A673 (cell line): ENCODE data around the gene SECISBP2. TPM values are rescaled to one million over a fixed set of nuclear protein-coding genes. Genes with fewer than 3 reads are reported as not detected.

Source experiments
- BruUV-seq: library from RNA; stranded (reverse); fragments of 400-500 nt; replicated peaks from 2 replicates; lab custom pipeline; 2021; lab: Mats Ljungman, UMichigan
- CTCF ChIA-PET: fragments of 300-600 bp; sonication (Branson Sonifier 250); formaldehyde crosslinking; loops from one replicate; lab custom pipeline; 2022; ENCODE audit warnings: antibody characterized with exemption; lab: Charles Lee
- POLR2A ChIA-PET: fragments of 300-600 bp; sonication (Branson Sonifier 250); formaldehyde crosslinking; loops from one replicate; lab custom pipeline; 2022; ENCODE audit warnings: antibody characterized with exemption; ENCODE audit not compliant: low non-redundant PET; lab: Charles Lee
- DNase-seq: peaks from one replicate; pipeline ENCODE4 v3.0.0-alpha.2; 2015; ENCODE audit warnings: low spot score
- H3K27ac ChIP-seq: fragments of 200-600 bp; sonication (generic); 2 replicates; pipeline ENCODE4 v1.5.1; 2016; ENCODE audit warnings: mixed run types, low read depth, mild to moderate bottlenecking, mixed read lengths, antibody characterized with exemption, low read length; ENCODE audit not compliant: poor library complexity, severe bottlenecking
- H3K27me3 ChIP-seq: fragments of 200-600 bp; sonication (generic); replicated peaks from 2 replicates; pipeline ENCODE4 v1.6.1; 2017; ENCODE audit warnings: mixed run types, low read depth, mild to moderate bottlenecking, mixed read lengths, antibody characterized with exemption, low read length; ENCODE audit not compliant: insufficient read depth, poor library complexity
- H3K36me3 ChIP-seq: fragments of 200-600 bp; sonication (generic); 2 replicates; pipeline ENCODE4 v1.6.1; 2016; ENCODE audit warnings: mixed run types, mild to moderate bottlenecking, mixed read lengths, antibody characterized with exemption, low read length; ENCODE audit not compliant: insufficient read depth, poor library complexity, severe bottlenecking
- H3K4me1 ChIP-seq: fragments of 200-600 bp; sonication (generic); 2 replicates; pipeline ENCODE4 v1.6.1; 2017; ENCODE audit warnings: mixed run types, mild to moderate bottlenecking, mixed read lengths, antibody characterized with exemption, low read length; ENCODE audit not compliant: insufficient read depth, poor library complexity, severe bottlenecking
- H3K4me3 ChIP-seq: fragments of 200-600 bp; sonication (generic); 2 replicates; pipeline ENCODE4 v1.5.1; 2016; ENCODE audit warnings: low read depth, mixed run types, mild to moderate bottlenecking, mixed read lengths, low read length; ENCODE audit not compliant: poor library complexity, severe bottlenecking
- H3K9me3 ChIP-seq: fragments of 200-600 bp; sonication (generic); 2 replicates; pipeline ENCODE4 v1.6.1; 2016; ENCODE audit warnings: mixed run types, low read depth, mild to moderate bottlenecking, mixed read lengths, antibody characterized with exemption, low read length; ENCODE audit not compliant: poor library complexity, severe bottlenecking
- CTCF ChIP-seq: fragments of 300-800, 200-600 bp; sonication (generic); conservative IDR thresholded peaks from 2 replicates; pipeline ENCODE4 v1.5.1; 2017; ENCODE audit warnings: low read depth, mild to moderate bottlenecking, antibody characterized with exemption, low read length, moderate library complexity, mixed read lengths
- EZH2 ChIP-seq: fragments of 200-600 bp; sonication (generic); IDR thresholded peaks from 2 replicates; pipeline ENCODE4 v1.6.1; 2017; ENCODE audit warnings: borderline replicate concordance, low read depth, mild to moderate bottlenecking, mixed read lengths, antibody characterized with exemption, low read length; ENCODE audit not compliant: poor library complexity, severe bottlenecking
- intact Hi-C: fragments of 100-400 bp; cut with micrococcal nuclease; formaldehyde crosslinking; loops from one replicate; pipeline ENCODE4 v1.10.0; 2022; ENCODE audit not compliant: unreplicated experiment
- total RNA-seq: library from RNA; stranded (reverse); gene quantifications from 2 replicates; pipeline ENCODE4 v1.2.3, GENCODE V29; 2021

Gene SECISBP2
- total RNA-seq, 1 experiment from 2014 or later = 44.4 TPM

- intact Hi-C loops = loop anchor here (10.0 kb wide), 1 partner anchor 192 kb away; no protein-coding TSS in a partner anchor
- TF ChIP-seq EZH2 = no peak
- no peak for TF ChIP-seq CTCF
- Histone ChIP-seq H3K36me3 (peaks cover 85% of the 10 kb centered on the region), H3K4me3 (no peak overlapping the region), H3K9me3 (no peaks in the 10 kb centered on the region), H3K4me1 (no peaks in the 10 kb centered on the region), H3K27me3 (no peaks in the 10 kb centered on the region), H3K27ac (no peak overlapping the region)
- no peak for DNase-seq
- BruUV-seq = no TSS peak
- CTCF ChIA-PET = no interaction called here
- POLR2A ChIA-PET = no interaction called here
These were observed 34.8 kb downstream of the SECISBP2 start for GRCh38 chr9:89352874-89353649.

- POLR2A ChIA-PET = no interaction called here
- intact Hi-C loops = loop anchor here (10.0 kb wide), 1 partner anchor 191 kb away; no protein-coding TSS in a partner anchor
- Histone ChIP-seq H3K9me3 (no peaks in the 10 kb centered on the region), H3K27me3 (no peaks in the 10 kb centered on the region), H3K36me3 (peaks cover 85% of the 10 kb centered on the region), H3K4me3 (no peak overlapping the region), H3K27ac (no peak overlapping the region), H3K4me1 (no peaks in the 10 kb centered on the region)
- no peak for DNase-seq
- BruUV-seq = no TSS peak
- TF ChIP-seq EZH2 = no peak
- TF ChIP-seq CTCF = no peak
- CTCF ChIA-PET = no interaction called here
These were observed 35.7 kb downstream of the SECISBP2 start for GRCh38 chr9:89353989-89354388.

GRCh38 chr9:89354471-89354870 lies 36.2 kb downstream of the SECISBP2 start:
- CTCF ChIA-PET = no interaction called here
- POLR2A ChIA-PET = no interaction called here
- TF ChIP-seq EZH2 = no peak
- TF ChIP-seq CTCF = no peak
- H3K36me3 ChIP-seq = peaks cover 82% of the 10 kb centered on the region
- no peaks in the 10 kb centered on the region for H3K27me3 ChIP-seq
- DNase-seq = no peak
- H3K4me3 ChIP-seq = no peak overlapping the region
- H3K27ac ChIP-seq = no peak overlapping the region
- H3K9me3 ChIP-seq = no peaks in the 10 kb centered on the region
- BruUV-seq = no TSS peak
- no peaks in the 10 kb centered on the region for H3K4me1 ChIP-seq
- intact Hi-C loops = loop anchor here (10.0 kb wide), 1 partner anchor 190 kb away; no protein-coding TSS in a partner anchor
